NOMO-1 treated with DMSO at 0.1 percent for 48 hours (cell line): ENCODE results near the gene IL31.
A peak's percentile ranks its signal among the peaks of the same experiment; 100 is the strongest.

ENCODE experiments used
- DNase-seq: peaks from one replicate; lab custom pipeline; 2025; ENCODE audit not compliant: unreplicated experiment; lab: John Stamatoyannopoulos, UW

Gene IL31

DNA sequence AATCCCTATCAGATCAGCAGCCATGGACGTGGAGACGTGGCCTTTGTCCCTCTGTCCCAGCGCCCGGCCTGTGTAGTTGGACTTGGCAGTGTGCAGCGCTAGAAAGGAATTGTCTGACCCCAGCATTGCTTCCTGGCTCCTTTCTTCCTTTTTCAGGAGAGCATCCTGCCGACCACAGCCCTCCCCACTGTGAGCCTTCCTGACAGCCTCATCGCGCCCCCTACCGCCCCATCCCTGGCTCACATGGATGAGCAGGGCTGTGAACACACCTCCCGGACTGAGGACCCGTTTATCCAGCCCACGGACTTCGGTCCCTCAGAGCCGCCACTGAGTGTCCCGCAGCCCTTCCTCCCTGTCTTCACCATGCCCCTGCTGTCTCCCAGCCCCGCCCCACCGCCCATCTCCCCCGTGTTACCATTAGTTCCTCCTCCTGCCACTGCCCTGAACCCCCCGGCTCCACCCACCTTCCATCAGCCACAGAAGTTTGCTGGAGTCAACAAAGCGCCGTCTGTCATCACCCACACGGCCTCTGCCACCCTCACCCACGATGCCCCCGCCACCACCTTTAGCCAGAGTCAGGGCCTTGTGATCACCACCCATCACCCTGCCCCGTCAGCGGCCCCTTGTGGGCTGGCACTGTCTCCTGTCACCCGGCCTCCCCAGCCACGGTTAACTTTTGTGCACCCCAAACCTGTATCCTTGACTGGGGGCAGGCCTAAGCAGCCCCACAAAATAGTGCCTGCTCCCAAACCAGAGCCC is 40.6 kb downstream of the IL31 start:
- DNase-seq = no peak

GRCh38 chr12:122130150-122130549 is 43.9 kb downstream of the IL31 start:
- DNase-seq = no peak

DNA sequence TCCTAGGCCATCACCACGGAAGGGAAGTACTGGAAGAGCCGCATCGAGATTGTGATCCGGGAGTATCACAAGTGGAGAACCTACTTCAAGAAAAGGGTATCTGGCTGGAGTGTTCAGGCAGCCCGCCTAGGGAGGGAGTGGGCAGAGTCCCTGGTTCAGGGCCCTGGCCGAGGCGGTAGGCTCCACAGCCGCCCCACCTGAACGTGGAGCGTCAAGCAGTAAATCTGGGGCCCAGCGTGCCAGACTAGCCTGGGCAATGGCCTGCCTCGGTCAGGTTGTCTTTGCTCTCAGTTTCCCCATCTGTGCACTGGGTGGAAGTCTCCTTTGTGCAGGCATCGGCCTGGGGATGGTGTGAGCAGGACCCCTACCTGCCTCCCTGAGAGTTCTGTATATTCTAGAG is 44.9 kb downstream of the IL31 start:
- no peak for DNase-seq

GRCh38 chr12:122128481-122128880 is 45.5 kb downstream of the IL31 start:
- no peak for DNase-seq

DNA sequence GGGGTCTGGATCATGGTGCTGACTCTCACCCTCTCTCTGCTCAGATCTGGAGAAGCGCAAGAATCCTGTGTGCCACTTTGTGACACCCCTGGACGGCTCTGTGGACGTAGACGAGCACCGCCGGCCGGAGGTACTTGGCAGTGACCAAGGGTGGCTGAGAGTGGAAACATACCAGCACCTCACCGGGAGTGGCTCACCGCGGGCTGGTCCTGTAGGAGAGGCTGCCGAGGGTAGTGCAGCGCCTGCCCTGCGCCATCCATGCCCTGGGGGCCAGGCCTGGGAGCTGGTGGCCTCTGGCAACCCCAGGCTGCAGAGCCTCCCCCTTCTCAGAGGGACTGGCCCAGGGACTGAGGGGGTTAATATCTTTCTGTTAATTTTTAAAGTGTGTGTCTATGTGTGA is 46.2 kb downstream of the IL31 start:
- DNase-seq = no peak

DNA sequence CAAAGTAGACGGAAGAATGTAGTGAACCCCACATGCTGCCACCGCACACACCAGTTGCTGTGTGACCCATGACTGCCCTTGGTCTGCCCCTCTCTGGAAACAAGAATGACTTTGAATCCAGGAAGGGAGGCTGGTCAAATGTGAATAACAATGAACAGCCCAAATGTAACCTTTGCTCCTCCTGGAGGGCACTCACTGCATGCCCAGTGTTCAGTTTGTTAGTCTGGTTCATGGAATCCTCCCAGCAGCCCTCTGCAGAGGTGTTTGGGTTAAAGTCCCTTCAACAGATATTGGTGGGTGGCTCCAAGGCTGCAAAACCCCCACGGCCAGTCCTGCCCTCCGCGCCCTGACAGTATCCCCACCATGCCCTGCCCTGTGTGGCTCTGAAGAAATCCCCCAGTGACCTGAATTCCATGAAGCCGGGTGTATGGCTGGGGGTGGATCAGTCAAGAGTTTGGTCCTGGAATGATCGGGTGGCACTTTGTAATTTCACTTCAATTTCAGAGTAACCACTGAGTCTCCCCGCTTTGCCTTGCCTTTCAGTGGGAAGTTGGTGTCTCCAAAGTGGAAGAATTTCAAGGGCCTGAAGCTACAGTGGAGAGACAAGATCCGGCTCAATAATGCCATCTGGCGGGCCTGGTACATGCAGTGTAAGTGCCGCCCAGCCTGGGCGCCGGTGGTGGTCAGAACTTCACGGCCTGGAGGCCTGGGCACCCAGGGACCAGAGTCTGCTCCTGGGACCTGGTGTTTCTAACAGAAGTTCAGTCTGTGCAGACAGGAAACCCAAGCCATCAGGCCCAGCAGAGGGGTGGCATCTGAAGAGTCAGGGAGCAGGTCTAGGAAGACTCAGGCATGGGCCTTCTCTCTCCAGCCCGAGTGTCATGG is 47.1 kb downstream of the IL31 start:
- DNase-seq = no peak

DNA sequence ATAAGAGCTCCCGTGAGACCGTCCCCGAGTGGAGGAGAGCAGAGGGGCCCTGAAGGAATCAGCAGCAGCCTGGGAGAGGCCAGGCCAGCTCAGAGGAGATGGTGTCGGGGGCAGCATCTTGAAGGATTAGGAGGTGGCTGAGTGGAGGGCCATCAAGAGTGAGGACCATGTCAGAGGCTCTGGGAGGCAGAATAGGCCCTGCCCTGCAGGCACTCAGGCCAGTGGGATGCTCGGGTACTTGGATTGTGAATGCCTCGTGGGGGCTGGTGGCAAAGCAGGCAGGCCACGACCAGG is 47.7 kb downstream of the IL31 start:
- DNase-seq = no peak

GRCh38 chr12:122125452-122126341 is 48.3 kb downstream of the IL31 start:
- DNase-seq = no peak

GRCh38 chr12:122124370-122124769 is 49.7 kb downstream of the IL31 start:
- no peak for DNase-seq

DNA sequence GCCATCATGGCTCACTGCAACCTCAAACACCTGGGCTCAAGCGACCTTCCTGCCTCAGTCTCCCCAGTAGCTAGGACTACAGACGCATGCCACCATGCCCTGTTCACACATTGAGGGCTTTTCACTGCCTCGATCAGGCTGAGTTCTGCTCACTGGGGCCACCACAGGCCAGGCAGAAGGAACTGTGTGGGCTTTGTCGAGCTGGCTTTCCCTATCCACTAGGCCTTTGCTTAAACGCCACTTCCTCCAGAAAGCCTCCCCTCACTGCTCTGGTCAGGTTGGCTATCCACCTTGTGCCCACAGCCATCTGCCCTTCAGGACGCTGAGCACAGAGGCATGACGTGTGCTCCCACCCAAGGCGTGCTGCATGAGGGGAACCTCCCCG is 50.3 kb downstream of the IL31 start:
- DNase-seq = no peak

- peak; percentile 7 for DNase-seq
Observed at GRCh38 chr12:122123051-122123760, 50.8 kb downstream of the IL31 start.
